ENCODE measurements around the gene CNTNAP3B.
"Not testable (repeated sequence)": the region's sequence is repeated elsewhere in the genome, so short reads cannot be mapped to it uniquely, and the experiment has no call there.

DNA sequence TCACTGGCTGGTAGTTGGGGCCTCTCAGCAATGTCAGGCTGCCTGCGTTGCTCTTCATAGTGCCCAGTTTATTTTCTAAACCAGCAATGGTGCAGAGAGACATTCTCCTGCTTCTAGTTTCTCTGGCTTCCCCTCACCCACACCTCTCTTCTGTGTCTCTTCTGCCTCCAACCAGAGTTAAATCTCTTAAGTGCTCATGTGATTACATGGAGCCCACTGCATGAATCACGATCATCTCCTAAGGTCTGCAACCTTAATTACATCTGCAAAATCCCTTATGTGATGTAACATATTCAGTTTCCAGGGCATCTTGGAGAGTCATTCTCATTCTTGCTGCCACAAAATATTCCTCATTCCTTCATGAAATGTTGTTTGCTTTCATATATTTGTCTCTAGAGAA is 149.0 kb downstream of the CNTNAP3B start:
- TF ChIP-seq, protein P1, sequence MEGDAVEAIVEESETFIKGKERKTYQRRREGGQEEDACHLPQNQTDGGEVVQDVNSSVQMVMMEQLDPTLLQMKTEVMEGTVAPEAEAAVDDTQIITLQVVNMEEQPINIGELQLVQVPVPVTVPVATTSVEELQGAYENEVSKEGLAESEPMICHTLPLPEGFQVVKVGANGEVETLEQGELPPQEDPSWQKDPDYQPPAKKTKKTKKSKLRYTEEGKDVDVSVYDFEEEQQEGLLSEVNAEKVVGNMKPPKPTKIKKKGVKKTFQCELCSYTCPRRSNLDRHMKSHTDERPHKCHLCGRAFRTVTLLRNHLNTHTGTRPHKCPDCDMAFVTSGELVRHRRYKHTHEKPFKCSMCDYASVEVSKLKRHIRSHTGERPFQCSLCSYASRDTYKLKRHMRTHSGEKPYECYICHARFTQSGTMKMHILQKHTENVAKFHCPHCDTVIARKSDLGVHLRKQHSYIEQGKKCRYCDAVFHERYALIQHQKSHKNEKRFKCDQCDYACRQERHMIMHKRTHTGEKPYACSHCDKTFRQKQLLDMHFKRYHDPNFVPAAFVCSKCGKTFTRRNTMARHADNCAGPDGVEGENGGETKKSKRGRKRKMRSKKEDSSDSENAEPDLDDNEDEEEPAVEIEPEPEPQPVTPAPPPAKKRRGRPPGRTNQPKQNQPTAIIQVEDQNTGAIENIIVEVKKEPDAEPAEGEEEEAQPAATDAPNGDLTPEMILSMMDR (IDR thresholded peaks at IDR 0.05; ENCODE audit: insufficient read depth, low read depth, low read length) = not testable (repeated sequence)
- TF ChIP-seq EZH2 (IDR thresholded peaks at IDR 0.05; ENCODE audit: insufficient read depth, low read length) = not testable (repeated sequence)
